Activated naive CD8-positive, alpha-beta T cell treated with anti-CD3 and anti-CD28 coated beads for 36 hours (primary cell): ENCODE measurements around the gene ABCA3. TPM values are rescaled to one million over a fixed set of nuclear protein-coding genes. Genes with fewer than 3 reads are reported as not detected.

Source experiments
- DNase-seq: peaks from one replicate; pipeline ENCODE4 v3.0.0; 2021
- H3K27ac Mint-ChIP-seq: one replicate; pipeline ENCODE4 v1.8.0; 2022; ENCODE audit warnings: mild to moderate bottlenecking, moderate library complexity, mixed read lengths
- H3K27me3 Mint-ChIP-seq: one replicate; pipeline ENCODE4 v1.8.0; 2022; ENCODE audit warnings: mild to moderate bottlenecking, mixed read lengths
- H3K36me3 Mint-ChIP-seq: one replicate; pipeline ENCODE4 v1.8.0; 2021; ENCODE audit warnings: mild to moderate bottlenecking, mixed read lengths
- H3K4me1 Mint-ChIP-seq: one replicate; pipeline ENCODE4 v1.8.0; 2021; ENCODE audit warnings: mixed read lengths
- H3K4me3 Mint-ChIP-seq: one replicate; pipeline ENCODE4 v1.8.0; 2022; ENCODE audit warnings: mild to moderate bottlenecking, moderate library complexity, mixed read lengths
- H3K9me3 Mint-ChIP-seq: one replicate; pipeline ENCODE4 v1.8.0; 2022; ENCODE audit warnings: mixed read lengths
- total RNA-seq, 2 experiments: library from RNA; stranded (reverse); gene quantifications; one replicate each; pipeline ENCODE4 v1.2.3, GENCODE V29; 2021

Gene ABCA3
- total RNA-seq, 2 experiments from 2014 or later: 3.5 to 4.0 TPM

DNA sequence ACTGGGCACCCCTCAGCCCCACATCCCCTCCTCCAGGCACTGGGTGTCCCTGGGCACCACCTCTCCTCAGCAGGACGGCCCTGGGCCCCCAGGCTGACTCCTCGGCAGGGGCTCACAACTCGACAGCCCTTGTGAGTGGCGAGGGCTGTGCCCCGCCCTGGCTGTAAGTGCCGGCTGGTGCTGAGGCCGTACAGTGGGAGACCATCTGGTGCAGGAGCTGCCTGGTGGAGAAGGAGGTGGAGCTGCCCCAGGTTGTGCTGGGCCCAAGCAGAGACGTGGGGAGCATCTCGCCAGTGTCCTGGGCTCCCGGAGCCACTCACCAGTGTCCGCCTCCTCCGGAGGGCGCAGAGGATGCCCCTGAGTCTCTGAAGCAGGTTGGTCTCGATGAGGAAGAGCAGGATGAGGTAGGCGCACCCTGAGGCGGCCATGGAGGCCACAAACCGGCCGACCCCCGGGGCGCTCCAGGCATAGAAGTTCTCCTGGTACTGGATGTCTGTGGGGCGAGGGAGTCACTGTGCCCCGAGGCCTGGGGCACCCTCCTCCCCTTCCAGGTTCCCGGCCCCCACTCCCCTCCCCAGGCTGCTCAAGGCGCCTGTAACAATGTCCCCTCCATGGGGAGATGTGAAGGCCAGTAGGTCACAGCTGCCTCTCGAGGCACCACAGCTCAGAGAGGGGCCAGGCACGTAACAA, 57.5 kb downstream of the ABCA3 start:
- H3K4me3 Mint-ChIP-seq: no peak overlapping the region
- no peaks in the 10 kb centered on the region for H3K27me3 Mint-ChIP-seq
- H3K36me3 Mint-ChIP-seq: no peaks in the 10 kb centered on the region
- no peak overlapping the region for H3K27ac Mint-ChIP-seq
- no peaks in the 10 kb centered on the region for H3K4me1 Mint-ChIP-seq
- no peaks in the 10 kb centered on the region for H3K9me3 Mint-ChIP-seq
- DNase-seq: no peak

DNA sequence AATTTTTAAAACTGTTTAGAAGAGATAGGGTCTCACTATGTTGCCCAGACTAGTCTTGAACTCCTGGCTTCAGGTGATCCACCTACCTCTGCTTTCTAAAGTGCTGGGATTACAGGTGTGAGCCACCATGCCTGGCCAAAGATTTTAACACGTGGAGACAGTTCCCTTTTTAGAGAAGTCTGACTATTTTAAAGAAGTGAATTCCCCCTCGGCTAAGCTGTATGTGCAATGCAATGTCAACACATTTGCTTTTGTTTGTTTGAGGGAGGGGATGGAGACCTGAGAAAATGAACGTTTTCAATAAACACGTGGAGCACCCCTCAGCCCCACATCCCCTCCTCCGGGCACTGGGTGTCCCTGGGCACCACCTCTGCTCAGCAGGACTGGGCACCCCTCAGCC, 58.3 kb downstream of the ABCA3 start:
- Mint-ChIP-seq H3K27ac (no peak overlapping the region), H3K36me3 (no peaks in the 10 kb centered on the region), H3K27me3 (no peaks in the 10 kb centered on the region), H3K9me3 (no peaks in the 10 kb centered on the region), H3K4me1 (no peaks in the 10 kb centered on the region), H3K4me3 (no peak overlapping the region)
- no peak for DNase-seq

- no peaks in the 10 kb centered on the region for H3K9me3 Mint-ChIP-seq
- no peak for DNase-seq
- H3K36me3 Mint-ChIP-seq: no peaks in the 10 kb centered on the region
- H3K4me1 Mint-ChIP-seq: no peaks in the 10 kb centered on the region
- H3K27me3 Mint-ChIP-seq: no peaks in the 10 kb centered on the region
- no peak overlapping the region for H3K4me3 Mint-ChIP-seq
- no peak overlapping the region for H3K27ac Mint-ChIP-seq
Observed at GRCh38 chr16:2280981-2281542, 59.5 kb downstream of the ABCA3 start.

- H3K9me3 Mint-ChIP-seq: no peaks in the 10 kb centered on the region
- H3K27me3 Mint-ChIP-seq: no peaks in the 10 kb centered on the region
- no peaks in the 10 kb centered on the region for H3K4me1 Mint-ChIP-seq
- H3K27ac Mint-ChIP-seq: no peak overlapping the region
- no peak for DNase-seq
- H3K4me3 Mint-ChIP-seq: no peak overlapping the region
- H3K36me3 Mint-ChIP-seq: no peaks in the 10 kb centered on the region
Observed at GRCh38 chr16:2280461-2280860, 60.1 kb downstream of the ABCA3 start.

DNA sequence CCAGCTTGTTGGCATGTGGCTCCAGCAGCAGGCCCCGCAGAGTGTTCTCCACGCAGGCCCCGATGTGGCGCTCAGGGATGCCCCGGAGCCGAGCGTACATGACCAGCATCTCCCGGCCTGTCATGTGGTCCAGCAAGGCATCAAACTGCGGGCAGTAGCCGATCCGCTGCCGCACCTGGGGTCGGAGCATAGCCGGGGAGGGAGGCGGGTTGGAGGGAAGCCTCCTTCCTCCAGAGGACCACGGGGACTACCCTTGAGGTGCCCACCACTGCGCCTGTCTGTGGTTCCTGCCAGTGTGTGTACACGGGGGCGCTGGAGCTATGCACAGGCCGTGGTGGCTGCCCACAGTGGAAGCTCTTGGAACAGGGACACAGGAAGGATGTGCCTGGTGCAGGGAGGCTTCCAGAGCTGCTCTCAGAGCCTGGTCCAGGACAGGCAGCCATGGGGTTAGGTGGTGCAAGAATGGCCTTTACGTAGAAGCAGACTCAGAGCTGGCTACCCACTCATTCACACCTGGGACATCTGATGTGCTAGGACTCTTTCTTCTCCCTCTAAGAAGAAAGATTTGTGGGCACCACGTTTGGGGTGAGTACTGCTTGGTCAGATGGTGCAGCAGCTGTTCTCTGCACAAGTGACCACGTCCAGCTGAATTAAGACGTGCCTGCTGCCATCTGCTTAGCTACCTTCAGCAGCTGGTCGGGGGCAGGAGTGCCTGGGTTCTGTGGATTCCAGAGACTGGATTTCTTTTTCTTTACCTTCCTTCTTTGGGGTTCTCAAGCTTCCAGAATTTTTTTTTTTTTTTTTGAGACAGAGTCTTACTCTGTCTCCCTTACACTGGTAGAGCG, 61.4 kb downstream of the ABCA3 start:
- Mint-ChIP-seq H3K36me3 (no peaks in the 10 kb centered on the region), H3K27ac (no peak overlapping the region), H3K27me3 (no peaks in the 10 kb centered on the region), H3K4me1 (no peaks in the 10 kb centered on the region), H3K9me3 (no peaks in the 10 kb centered on the region), H3K4me3 (no peak overlapping the region)
- DNase-seq: no peak

DNA sequence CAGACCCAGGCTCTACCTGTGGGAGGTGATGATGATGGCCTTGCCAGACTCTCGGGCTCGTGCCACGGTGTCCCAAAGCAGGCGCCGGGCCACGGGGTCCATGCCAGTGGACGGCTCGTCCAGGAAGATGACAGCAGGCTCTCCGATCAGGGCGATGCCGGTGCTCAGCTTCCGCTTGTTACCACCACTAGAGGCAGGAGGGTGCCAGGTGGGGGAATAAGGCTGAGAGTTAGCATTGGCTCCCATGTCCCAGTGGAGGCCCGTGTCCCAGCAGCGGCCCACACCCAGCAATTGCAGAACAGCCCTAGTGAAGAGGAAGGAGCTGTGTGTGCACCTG, 62.3 kb downstream of the ABCA3 start:
- no peak for DNase-seq
- Mint-ChIP-seq H3K4me1 (no peaks in the 10 kb centered on the region), H3K27ac (no peak overlapping the region), H3K36me3 (peaks cover 2% of the 10 kb centered on the region), H3K9me3 (no peaks in the 10 kb centered on the region), H3K27me3 (no peaks in the 10 kb centered on the region), H3K4me3 (no peak overlapping the region)

DNA sequence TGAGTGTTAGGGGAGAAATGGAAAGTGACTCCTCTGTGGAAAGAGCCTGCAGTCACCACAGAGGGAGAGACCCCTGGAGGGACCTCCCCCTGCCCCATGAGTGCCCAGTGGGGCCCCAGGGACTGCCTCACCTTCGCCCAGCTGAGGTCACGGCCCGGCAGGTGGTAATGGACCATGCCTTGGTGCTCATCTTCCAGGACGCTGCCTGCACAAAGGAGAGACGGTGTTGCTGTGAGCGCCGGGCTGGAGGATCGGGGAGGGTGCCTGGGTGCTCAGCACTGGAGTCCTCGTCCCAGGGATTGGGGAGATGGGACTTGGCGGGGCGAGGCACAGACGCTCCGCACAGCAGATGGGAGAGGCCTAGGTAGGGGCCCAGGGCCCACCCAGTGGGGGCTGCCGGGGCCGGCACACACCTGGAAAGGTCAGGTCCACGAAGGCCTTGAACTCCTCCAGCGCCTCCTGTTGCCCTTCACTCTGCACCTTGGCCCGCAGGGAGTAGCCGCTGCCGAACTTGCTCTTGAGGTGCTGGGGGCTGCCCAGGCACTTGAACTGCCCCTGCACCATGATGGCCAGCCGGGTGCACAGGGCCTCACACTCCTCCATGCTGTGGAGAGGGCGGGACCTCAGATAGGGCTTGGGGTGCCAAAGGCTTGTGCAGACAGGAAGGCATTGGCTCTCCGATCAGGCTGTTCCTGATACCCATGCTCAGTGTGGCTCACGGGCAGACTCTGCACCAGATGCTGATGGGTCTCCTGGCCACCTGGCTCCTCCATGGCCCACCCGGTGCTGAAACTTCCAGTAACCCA, 62.9 kb downstream of the ABCA3 start:
- no peaks in the 10 kb centered on the region for H3K4me1 Mint-ChIP-seq

GRCh38 chr16:2276368-2277195, 63.9 kb downstream of the ABCA3 start:
- peaks cover 2% of the 10 kb centered on the region for H3K36me3 Mint-ChIP-seq
- H3K4me1 Mint-ChIP-seq: no peaks in the 10 kb centered on the region
- H3K27ac Mint-ChIP-seq: no peak overlapping the region
- DNase-seq: no peak
- no peaks in the 10 kb centered on the region for H3K9me3 Mint-ChIP-seq
- no peak overlapping the region for H3K4me3 Mint-ChIP-seq
- H3K27me3 Mint-ChIP-seq: no peaks in the 10 kb centered on the region

More for the DNA sequence above, 62.9 kb downstream of the ABCA3 start:
- no peak overlapping the region for H3K4me3 Mint-ChIP-seq
- no peaks in the 10 kb centered on the region for H3K9me3 Mint-ChIP-seq
- no peak for DNase-seq
- H3K27ac Mint-ChIP-seq: no peak overlapping the region
- H3K27me3 Mint-ChIP-seq: no peaks in the 10 kb centered on the region
- H3K36me3 Mint-ChIP-seq: peaks cover 2% of the 10 kb centered on the region

DNA sequence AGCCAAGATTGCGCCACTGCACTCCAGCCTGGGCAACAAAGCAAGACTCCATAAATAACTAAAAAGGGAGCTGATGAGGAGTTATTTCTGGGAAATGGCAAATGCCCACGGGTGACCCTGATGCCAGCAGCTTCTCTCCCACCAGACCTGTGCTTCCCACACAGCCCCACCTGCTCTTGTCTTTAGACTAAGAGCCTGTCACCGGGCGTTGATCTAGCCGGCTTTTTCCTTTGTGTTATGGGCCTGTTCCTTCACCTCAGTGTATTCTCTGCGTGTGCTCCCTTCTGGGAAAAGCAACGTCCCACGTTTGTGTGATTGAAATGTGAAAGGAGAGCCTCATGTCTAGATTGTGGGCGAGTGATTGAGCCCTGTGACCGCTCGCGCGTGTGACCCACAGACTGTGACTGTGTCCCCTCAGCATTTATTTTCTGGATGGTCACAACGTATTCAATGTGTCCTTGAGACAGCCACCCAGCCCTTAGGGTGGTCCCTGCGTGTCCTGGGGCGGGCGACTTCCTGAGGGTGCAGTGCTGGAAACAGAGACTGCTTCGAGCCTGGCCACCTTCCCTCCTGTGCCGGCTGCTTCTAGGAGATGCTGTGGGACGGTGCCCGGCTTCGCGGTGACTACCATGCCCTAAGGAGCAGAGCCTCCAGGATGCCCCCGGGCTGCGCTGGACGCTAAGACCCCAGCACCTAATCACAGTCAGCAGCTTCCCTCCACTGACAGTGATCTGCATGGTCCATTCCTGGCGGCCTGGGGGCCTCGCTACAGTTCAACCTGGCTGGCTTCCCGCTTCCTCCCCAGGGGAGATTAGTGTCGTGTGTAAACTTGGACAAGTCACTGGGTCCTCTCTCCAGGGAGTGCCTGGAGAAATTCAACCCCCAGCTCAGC, 64.8 kb downstream of the ABCA3 start:
- Mint-ChIP-seq H3K27ac (no peak overlapping the region), H3K27me3 (no peaks in the 10 kb centered on the region), H3K36me3 (peaks cover 2% of the 10 kb centered on the region), H3K4me3 (no peak overlapping the region), H3K9me3 (no peaks in the 10 kb centered on the region), H3K4me1 (no peaks in the 10 kb centered on the region)
- no peak for DNase-seq

DNA sequence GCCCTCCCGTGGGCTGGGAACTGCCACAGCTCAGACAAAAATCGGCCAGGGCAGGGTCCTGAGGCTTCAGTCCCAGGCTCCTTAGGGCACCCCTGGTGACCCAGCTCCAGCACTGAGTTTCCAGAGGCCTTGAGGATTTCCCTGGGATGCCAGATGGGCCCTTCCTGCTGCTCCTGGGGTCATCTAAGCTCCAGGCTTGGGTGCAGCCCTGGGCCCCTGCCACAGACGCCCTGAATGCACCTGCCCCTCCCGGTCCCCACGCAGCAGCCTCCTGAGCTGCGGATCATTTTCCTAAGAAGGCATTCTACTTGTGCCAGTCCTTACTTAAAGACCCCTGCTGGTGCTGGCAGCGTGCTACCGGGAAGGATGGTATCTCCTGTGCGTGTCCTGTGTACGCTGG, 66.6 kb downstream of the ABCA3 start:
- Mint-ChIP-seq H3K27ac (no peak overlapping the region), H3K4me3 (no peak overlapping the region), H3K36me3 (peaks cover 3% of the 10 kb centered on the region), H3K4me1 (peaks cover 8% of the 10 kb centered on the region), H3K27me3 (no peaks in the 10 kb centered on the region), H3K9me3 (no peaks in the 10 kb centered on the region)
- no peak for DNase-seq

DNA sequence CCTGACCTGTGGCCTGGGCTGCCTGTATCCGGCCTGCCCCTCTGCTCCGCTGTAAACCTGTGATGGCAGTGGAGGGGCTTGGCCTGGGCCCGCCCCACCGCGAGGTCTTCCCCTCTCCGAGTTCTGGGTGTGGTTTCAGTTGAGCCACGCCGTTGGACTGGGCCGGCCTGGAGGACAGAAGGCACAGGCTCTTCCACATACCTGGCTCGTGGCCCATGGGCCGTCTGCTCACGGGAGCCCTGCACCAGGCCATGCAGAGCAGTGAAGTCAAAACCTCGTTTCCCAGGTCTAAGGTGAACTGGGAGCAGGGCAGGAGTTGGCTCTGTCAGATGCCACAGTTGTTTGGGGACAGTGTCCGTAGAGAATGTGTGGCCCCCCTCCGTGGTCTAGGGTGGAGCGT, 67.0 kb downstream of the ABCA3 start:
- Mint-ChIP-seq H3K4me3 (no peak overlapping the region), H3K9me3 (no peaks in the 10 kb centered on the region), H3K27ac (no peak overlapping the region), H3K27me3 (no peaks in the 10 kb centered on the region), H3K36me3 (peaks cover 3% of the 10 kb centered on the region), H3K4me1 (peaks cover 8% of the 10 kb centered on the region)
- DNase-seq: no peak

DNA sequence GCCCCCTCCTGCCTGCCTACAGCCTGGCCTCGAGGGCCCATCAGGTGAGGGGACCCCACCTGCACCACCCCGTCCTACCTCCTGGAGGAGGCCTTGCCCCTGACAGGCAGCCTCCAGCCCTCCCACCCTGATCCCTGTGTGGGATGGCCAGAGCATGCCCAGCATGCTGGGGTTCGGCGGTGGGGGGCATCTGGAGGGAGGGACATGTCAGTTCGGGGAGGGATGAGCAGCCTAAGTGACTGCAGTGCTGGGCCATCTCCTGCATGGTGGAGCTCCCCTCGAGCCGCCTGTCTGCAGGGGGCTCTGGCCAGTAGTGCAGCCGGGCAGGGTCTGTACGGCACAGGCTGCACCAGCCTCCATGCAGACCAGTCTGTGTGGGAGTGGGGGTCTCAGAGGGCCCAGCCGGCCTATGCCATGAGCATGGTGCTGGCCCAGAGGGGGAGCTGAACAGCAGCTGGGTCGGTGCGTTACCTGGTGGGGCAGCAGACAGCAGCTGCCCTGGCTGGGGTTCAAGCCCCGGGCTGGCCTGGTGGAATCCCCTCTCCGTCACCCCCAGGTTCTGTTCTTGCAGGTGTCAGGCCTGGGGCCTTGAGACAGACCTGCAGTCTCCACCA, 68.6 kb downstream of the ABCA3 start:
- DNase-seq: no peak
- Mint-ChIP-seq H3K9me3 (no peaks in the 10 kb centered on the region), H3K4me1 (peaks cover 8% of the 10 kb centered on the region), H3K36me3 (peaks cover 8% of the 10 kb centered on the region), H3K27me3 (no peaks in the 10 kb centered on the region), H3K4me3 (no peak overlapping the region), H3K27ac (no peak overlapping the region)
